Lower leg skin (tissue), 3 donors: ENCODE results near the gene SLC27A4.

Source experiments
- POLR2A ChIP-seq, 2 donors: fragments of 450-650 bp; IDR thresholded peaks; one replicate each; pipeline ENCODE4 v1.6.1; 2016 to 2017; ENCODE audit warnings: antibody characterized with exemption in 2 of 2, mild to moderate bottlenecking in 1 of 2, moderate library complexity in 1 of 2
- TF ChIP-seq, protein P1 (sequence below), 3 donors: fragments of 450-650 bp; IDR thresholded peaks; one replicate each; pipeline ENCODE4 v1.5.1; 2016; ENCODE audit warnings: antibody characterized with exemption in 3 of 3, mild to moderate bottlenecking in 3 of 3, moderate library complexity in 2 of 3

DNA sequence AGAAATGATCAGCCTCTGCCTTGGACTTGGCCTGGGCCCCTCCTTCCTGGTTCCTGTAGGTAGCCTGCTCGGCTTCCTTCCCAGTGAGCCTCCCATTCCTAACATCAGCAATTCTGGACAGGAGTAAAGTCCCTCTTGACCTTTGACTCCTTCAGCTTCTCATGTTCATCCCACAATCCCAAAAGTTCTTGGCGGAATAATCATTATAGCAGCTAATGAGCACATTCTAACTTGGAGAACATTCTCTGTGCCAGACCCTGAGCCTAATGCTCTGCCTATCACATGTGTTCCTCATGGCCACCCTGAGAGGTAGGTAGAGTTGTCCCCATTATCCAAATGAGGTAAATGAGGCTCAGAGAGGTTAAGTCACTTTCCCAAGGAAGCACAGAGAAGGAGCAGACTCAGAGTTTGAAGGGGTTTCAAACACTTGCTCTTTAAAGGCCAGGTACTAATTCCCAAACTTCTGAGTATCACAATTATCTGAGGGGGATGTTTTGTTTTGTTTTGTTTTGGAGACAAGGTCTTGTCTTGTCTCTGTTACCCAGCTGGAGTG is 43.0 kb upstream of the SLC27A4 start:
- no peak for TF ChIP-seq POLR2A (IDR thresholded peaks at IDR 0.05)
- TF ChIP-seq, protein P1, sequence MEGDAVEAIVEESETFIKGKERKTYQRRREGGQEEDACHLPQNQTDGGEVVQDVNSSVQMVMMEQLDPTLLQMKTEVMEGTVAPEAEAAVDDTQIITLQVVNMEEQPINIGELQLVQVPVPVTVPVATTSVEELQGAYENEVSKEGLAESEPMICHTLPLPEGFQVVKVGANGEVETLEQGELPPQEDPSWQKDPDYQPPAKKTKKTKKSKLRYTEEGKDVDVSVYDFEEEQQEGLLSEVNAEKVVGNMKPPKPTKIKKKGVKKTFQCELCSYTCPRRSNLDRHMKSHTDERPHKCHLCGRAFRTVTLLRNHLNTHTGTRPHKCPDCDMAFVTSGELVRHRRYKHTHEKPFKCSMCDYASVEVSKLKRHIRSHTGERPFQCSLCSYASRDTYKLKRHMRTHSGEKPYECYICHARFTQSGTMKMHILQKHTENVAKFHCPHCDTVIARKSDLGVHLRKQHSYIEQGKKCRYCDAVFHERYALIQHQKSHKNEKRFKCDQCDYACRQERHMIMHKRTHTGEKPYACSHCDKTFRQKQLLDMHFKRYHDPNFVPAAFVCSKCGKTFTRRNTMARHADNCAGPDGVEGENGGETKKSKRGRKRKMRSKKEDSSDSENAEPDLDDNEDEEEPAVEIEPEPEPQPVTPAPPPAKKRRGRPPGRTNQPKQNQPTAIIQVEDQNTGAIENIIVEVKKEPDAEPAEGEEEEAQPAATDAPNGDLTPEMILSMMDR (IDR thresholded peaks at IDR 0.05) = no peak
